ENCODE data around the gene PSMA7. TPM values are rescaled to one million over a fixed set of nuclear protein-coding genes. Genes with fewer than 3 reads are reported as not detected.

Gene PSMA7
- total RNA-seq, 1 donor from 2014 or later = 209 TPM

GRCh38 chr20:62088258-62089127 lies 54.7 kb downstream of the PSMA7 start:
- H3K27me3 ChIP-seq = no peaks in the 10 kb centered on the region
- H3K4me1 ChIP-seq = no peaks in the 10 kb centered on the region
- H3K4me3 ChIP-seq = no peak overlapping the region
- H3K27ac ChIP-seq = no peak overlapping the region
- peak; percentile 10 for ATAC-seq
- no peaks in the 10 kb centered on the region for H3K9me3 ChIP-seq
- DNase-seq = no peak
- intact Hi-C loops (cut with DNase I) = no loop called here
- TF ChIP-seq CTCF (IDR thresholded peaks at IDR 0.05) = no peak
- no peaks in the 10 kb centered on the region for H3K36me3 ChIP-seq

GRCh38 chr20:62087632-62088031 lies 55.6 kb downstream of the PSMA7 start:
- H3K27ac ChIP-seq = no peak overlapping the region
- ATAC-seq = peak; percentile 25

GRCh38 chr20:62087227-62087626 lies 56.0 kb downstream of the PSMA7 start:
- Histone ChIP-seq H3K36me3 (no peaks in the 10 kb centered on the region), H3K27ac (no peak overlapping the region), H3K27me3 (no peaks in the 10 kb centered on the region), H3K4me1 (no peaks in the 10 kb centered on the region), H3K9me3 (no peaks in the 10 kb centered on the region), H3K4me3 (no peak overlapping the region)
- ATAC-seq (peak; percentile 15), DNase-seq (no peak)
- no peak for TF ChIP-seq CTCF (IDR thresholded peaks at IDR 0.05)
- intact Hi-C loops (cut with DNase I) = no loop called here

More at GRCh38 chr20:62087632-62088031, 55.6 kb downstream of the PSMA7 start:
- no peaks in the 10 kb centered on the region for H3K9me3 ChIP-seq
- no peaks in the 10 kb centered on the region for H3K36me3 ChIP-seq
- H3K4me1 ChIP-seq = no peaks in the 10 kb centered on the region
- TF ChIP-seq CTCF (IDR thresholded peaks at IDR 0.05) = no peak
- no peak for DNase-seq
- no peak overlapping the region for H3K4me3 ChIP-seq
- no peaks in the 10 kb centered on the region for H3K27me3 ChIP-seq
- intact Hi-C loops (cut with DNase I) = no loop called here

Other genes with a start within 250 kb of the PSMA7 start
- 19.6 TPM for gene TAF4, start 77.5 kb downstream of the PSMA7 start, total RNA-seq
- gene LSM14B, start 20.9 kb downstream of the PSMA7 start, total RNA-seq = 35.1 TPM
- 12.6 TPM for gene SS18L1, start 375 bp upstream of the PSMA7 start, total RNA-seq
- gene MTG2, start 39.6 kb upstream of the PSMA7 start, total RNA-seq = 26.5 TPM
- not detected for gene HRH3, start 76.9 kb upstream of the PSMA7 start, total RNA-seq
- 52.3 TPM for gene OSBPL2, start 95.1 kb upstream of the PSMA7 start, total RNA-seq
- gene ADRM1, start 159.6 kb upstream of the PSMA7 start, total RNA-seq = 73.4 TPM
- 279 TPM for gene LAMA5, start 223.9 kb upstream of the PSMA7 start, total RNA-seq
- gene RPS21, start 243.7 kb upstream of the PSMA7 start, total RNA-seq = 1,050 TPM

All from upper lobe of right lung (tissue), 1 donor.